Endothelial cell of umbilical vein (primary cell): ENCODE measurements around the gene LEMD1. TPM values are rescaled to one million over a fixed set of nuclear protein-coding genes. Genes with fewer than 3 reads are reported as not detected.

Experiments
- BruUV-seq: library from RNA; stranded (reverse); fragments of 400-500 nt; replicated peaks from 2 replicates; lab custom pipeline; 2021; lab: Mats Ljungman, UMichigan
- CTCF ChIA-PET: fragments of 300-600, 350-600 bp; sonication (Branson Sonifier 250); formaldehyde crosslinking; loops from one replicate; lab custom pipeline; 2021; ENCODE audit warnings: antibody characterized with exemption, inconsistent platforms; lab: Charles Lee
- POLR2A ChIA-PET: fragments of 300-600, 350-600 bp; sonication (Branson Sonifier 250); formaldehyde crosslinking; loops from one replicate; lab custom pipeline; 2021; ENCODE audit warnings: antibody characterized with exemption, inconsistent platforms; lab: Charles Lee
- DNase-seq: peaks from one replicate; pipeline ENCODE4 v3.0.0-alpha.2; 2011; ENCODE audit warnings: low read depth, low spot score
- FAIRE-seq: peaks from 2 replicates; lab custom pipeline; 2011; peaks lifted over from hg19 to GRCh38; lab: Jason Lieb, UNC
- H2AFZ ChIP-seq: 2 replicates; pipeline ENCODE4 v1.6.0; 2012; ENCODE audit warnings: low read depth, low read length, control low read depth, inconsistent platforms
- H3K27ac ChIP-seq: 2 replicates; pipeline ENCODE4 v1.5.1; 2011; ENCODE audit warnings: low read depth, mild to moderate bottlenecking, control low read depth, low read length, moderate library complexity; ENCODE audit not compliant: insufficient read depth
- H3K27me3 ChIP-seq, 2 experiments: 2 replicates each; pipeline versions ENCODE4 v1.6.0 to v1.6.1; 2011; ENCODE audit warnings: low read length in 2 of 2, mixed read lengths in 1 of 2; ENCODE audit not compliant: control insufficient read depth in 2 of 2, insufficient read depth in 2 of 2
- H3K36me3 ChIP-seq, 2 experiments: 2 replicates in 1 of 2; 3 replicates in 1 of 2; pipeline ENCODE4 v1.5.1; 2011; ENCODE audit warnings: low read length in 2 of 2, mild to moderate bottlenecking in 1 of 2, moderate library complexity in 1 of 2; ENCODE audit not compliant: control insufficient read depth in 2 of 2, insufficient read depth in 2 of 2; ENCODE audit errors: extremely low read depth in 1 of 2
- H3K4me1 ChIP-seq: 3 replicates; pipeline ENCODE4 v1.5.1; 2011; ENCODE audit warnings: mild to moderate bottlenecking, low read length; ENCODE audit not compliant: control insufficient read depth, insufficient read depth; ENCODE audit errors: extremely low read depth
- H3K4me2 ChIP-seq: 2 replicates; pipeline ENCODE4 v1.6.1; 2011; ENCODE audit warnings: low read length, control low read depth, mixed read lengths; ENCODE audit not compliant: insufficient read depth
- H3K4me3 ChIP-seq, 3 experiments: fragments of 200-600 bp in 1 of 3; sonication (generic), shearing (Covaris generic) in 1 of 3; replicated peaks in 1 of 3; 2 replicates each; pipeline ENCODE4 v1.5.1; 2011 to 2016; ENCODE audit warnings: control low read depth in 3 of 3, low read length in 3 of 3, mild to moderate bottlenecking in 2 of 3, inconsistent platforms in 1 of 3, low read depth in 1 of 3, moderate library complexity in 1 of 3; ENCODE audit not compliant: insufficient read depth in 1 of 3
- H3K79me2 ChIP-seq: 2 replicates; pipeline ENCODE4 v1.6.0; 2012; ENCODE audit warnings: low read length, inconsistent platforms; ENCODE audit not compliant: control insufficient read depth, insufficient read depth
- H3K9ac ChIP-seq: replicated peaks from 2 replicates; pipeline ENCODE3; 2011; ENCODE audit warnings: low read length, control low read depth; ENCODE audit not compliant: insufficient read depth; ENCODE audit errors: extremely low read depth
- H3K9me1 ChIP-seq: replicated peaks from 3 replicates; pipeline ENCODE4 v1.6.0; 2011; ENCODE audit warnings: mild to moderate bottlenecking, low read length; ENCODE audit not compliant: control insufficient read depth, insufficient read depth; ENCODE audit errors: extremely low read depth
- H3K9me3 ChIP-seq: replicated peaks from 2 replicates; pipeline ENCODE4 v1.5.1; 2012; ENCODE audit warnings: low read length, inconsistent platforms; ENCODE audit not compliant: control insufficient read depth, insufficient read depth
- H4K20me1 ChIP-seq: replicated peaks from 2 replicates; pipeline ENCODE3; 2011; ENCODE audit warnings: mild to moderate bottlenecking, low read length; ENCODE audit not compliant: control insufficient read depth, insufficient read depth; ENCODE audit errors: extremely low read depth
- CTCF ChIP-seq, 2 donors: IDR thresholded peaks; 1 replicate in 1 of 2; 2 replicates in 1 of 2; pipeline ENCODE4 v1.5.1; 2011; ENCODE audit warnings: low read length in 2 of 2, mild to moderate bottlenecking in 2 of 2, moderate library complexity in 2 of 2, control low read depth in 1 of 2, inconsistent platforms in 1 of 2, low read depth in 1 of 2; ENCODE audit not compliant: insufficient read depth in 1 of 2; ENCODE audit errors: extremely low read depth in 1 of 2
- EZH2 ChIP-seq: IDR thresholded peaks from 2 replicates; pipeline ENCODE4 v1.6.1; 2012; ENCODE audit warnings: borderline replicate concordance, low read depth, mild to moderate bottlenecking, moderate library complexity, low read length, inconsistent platforms; ENCODE audit not compliant: severe bottlenecking
- FOS ChIP-seq: IDR thresholded peaks from 2 replicates; pipeline ENCODE4 v1.6.1; 2011; ENCODE audit warnings: mild to moderate bottlenecking, low read length, moderate library complexity, borderline replicate concordance; ENCODE audit not compliant: insufficient read depth
- GATA2 ChIP-seq: IDR thresholded peaks from 2 replicates; pipeline ENCODE4 v1.7.0; 2011; ENCODE audit warnings: low read depth, mild to moderate bottlenecking, moderate library complexity, mixed read lengths, low read length; ENCODE audit not compliant: insufficient read length, insufficient read depth
- JUN ChIP-seq: IDR thresholded peaks from 2 replicates; pipeline ENCODE4 v1.6.1; 2011; ENCODE audit warnings: borderline replicate concordance, low read depth; ENCODE audit not compliant: insufficient read length, insufficient read depth
- MAX ChIP-seq: IDR thresholded peaks from 2 replicates; pipeline ENCODE4 v1.6.1; 2011; ENCODE audit not compliant: insufficient read depth, insufficient read length
- MYC ChIP-seq: IDR thresholded peaks from one replicate; pipeline ENCODE4 v1.6.1; 2011; ENCODE audit warnings: mild to moderate bottlenecking, low read depth, low read length
- POLR2A ChIP-seq: IDR thresholded peaks from 2 replicates; pipeline ENCODE4 v1.6.1; 2012; ENCODE audit warnings: low read depth, mild to moderate bottlenecking, control low read depth, low read length
- POLR2AphosphoS5 ChIP-seq: IDR thresholded peaks from 2 replicates; pipeline ENCODE4 v1.6.1; 2012; ENCODE audit warnings: low read depth, mild to moderate bottlenecking, control low read depth, low read length, moderate library complexity; ENCODE audit not compliant: insufficient read depth
- dilution Hi-C: fragments of 300-500 bp; cut with MboI; formaldehyde crosslinking; loops from one replicate; pipeline ENCODE4 v1.15.0; 2019; ENCODE audit warnings: low sequenced_read_pairs; ENCODE audit not compliant: extremely low pct_ligation_motif_present
- intact Hi-C: fragments of 100-400 bp; cut with micrococcal nuclease; formaldehyde crosslinking; loops from one replicate; pipeline ENCODE4 v1.10.0; 2022
- polyA plus RNA-seq, 4 experiments: library from polyadenylated mRNA; depleted of rRNA in 3 of 4; stranded (reverse) in 3 of 4; unstranded in 1 of 4; fragments of >200 nt; gene quantifications; 2 replicates each; pipeline versions ENCODE4 v1.2.1 to v1.2.3, GENCODE V29; 2011 to 2012; ENCODE audit warnings: missing spikeins in 1 of 4
- total RNA-seq: library from RNA; stranded (reverse); gene quantifications from 2 replicates; pipeline ENCODE4 v1.2.3, GENCODE V29; 2021

The LEMD1 gene
- total and polyA plus RNA-seq, 2 donors (not counting 3 experiments of a cell fraction or from before 2014, with no cell fraction given) = not detected

DNA sequence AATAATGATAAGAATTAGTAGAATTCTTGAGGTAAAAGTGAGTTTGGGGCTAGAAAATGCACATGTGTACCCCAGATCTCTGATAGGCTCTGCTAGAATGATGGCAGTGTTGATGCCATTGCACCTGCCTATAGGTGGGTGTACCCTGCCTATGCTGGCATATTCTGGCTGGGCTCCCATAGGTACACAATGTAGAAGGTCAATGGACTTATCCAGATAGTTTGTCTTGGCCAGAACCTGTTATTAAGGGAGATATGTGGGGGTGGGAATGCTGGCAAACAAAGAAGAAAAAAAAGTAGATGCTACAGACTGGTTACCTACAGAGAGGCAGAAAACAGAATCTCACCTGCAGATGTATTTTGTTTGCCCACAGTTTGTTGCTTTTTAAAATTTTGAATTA, 51.1 kb downstream of the LEMD1 start:
- POLR2A ChIA-PET = no interaction called here
- dilution Hi-C loops = no loop called here

More for the DNA sequence above, 51.1 kb downstream of the LEMD1 start:
- FAIRE-seq (no peak), DNase-seq (no peak)
- Histone ChIP-seq H3K27ac (no peak overlapping the region), H3K4me2 (no peak overlapping the region), H3K27me3 (peaks cover 32 to 45% of the 10 kb centered on the region in 2 experiments), H3K4me1 (no peaks in the 10 kb centered on the region), H3K4me3 (no peak overlapping the region), H3K36me3 (no peaks in the 10 kb centered on the region), H3K9ac (no peak overlapping the region), H2AFZ (no peak overlapping the region), H4K20me1 (no peaks in the 10 kb centered on the region), H3K9me1 (no peaks in the 10 kb centered on the region), H3K79me2 (no peaks in the 10 kb centered on the region), H3K9me3 (no peaks in the 10 kb centered on the region)
- no peak for TF ChIP-seq EZH2
- TF ChIP-seq JUN = no peak
- no peak for TF ChIP-seq POLR2AphosphoS5
- no peak for TF ChIP-seq CTCF (IDR thresholded peaks at IDR 0.05; ENCODE audit: extremely low read depth in 1 of 2, insufficient read depth in 1 of 2, low read depth in 1 of 2, low read length in 2 of 2)
- no peak for TF ChIP-seq MYC
- TF ChIP-seq FOS = no peak
- TF ChIP-seq POLR2A = no peak
- TF ChIP-seq GATA2 = no peak
- no peak for TF ChIP-seq MAX
- intact Hi-C loops = no loop called here
- CTCF ChIA-PET = interaction anchor here (3.1 kb wide), 1 partner anchor 17 kb away, joined by 12 read pairs; no protein-coding TSS in a partner anchor
- no TSS peak for BruUV-seq
